Thyroid gland (tissue), 4 donors: ENCODE data around the gene MTA1. TPM values are rescaled to one million over a fixed set of nuclear protein-coding genes. Genes with fewer than 3 reads are reported as not detected.

Experiments used
- DNase-seq, 2 donors: peaks; one replicate each; pipeline ENCODE4 v3.0.0-alpha.2; 2019
- H3K27ac ChIP-seq, 3 donors: fragments of 200-600 bp; sonication (generic); 1 replicate in 2 of 3; 2 replicates in 1 of 3; pipeline ENCODE4 v1.5.1; 2016 to 2019; ENCODE audit warnings: mild to moderate bottlenecking in 1 of 3, moderate library complexity in 1 of 3
- H3K27me3 ChIP-seq: fragments of 200-600 bp; sonication (generic); one replicate; pipeline ENCODE4 v1.5.1; 2019
- H3K36me3 ChIP-seq, 2 donors: fragments of 200-600 bp; sonication (generic); one replicate each; pipeline ENCODE4 v1.5.1; 2016 to 2019
- H3K4me1 ChIP-seq, 2 donors: fragments of 200-600 bp; sonication (generic); one replicate each; pipeline ENCODE4 v1.5.1; 2017 to 2019
- H3K4me3 ChIP-seq, 3 donors: fragments of 200-600 bp; sonication (generic); replicated peaks in 1 of 3; 1 replicate in 2 of 3; 2 replicates in 1 of 3; pipeline ENCODE4 v1.5.1; 2016; ENCODE audit warnings: mild to moderate bottlenecking in 1 of 3
- H3K9me3 ChIP-seq: fragments of 200-600 bp; sonication (generic); one replicate; pipeline ENCODE4 v1.5.1; 2017
- CTCF ChIP-seq, 6 experiments: fragments of 200-600 bp in 3 of 6; fragments of 450-650 bp in 3 of 6; sonication (generic) in 3 of 6; IDR thresholded peaks; one replicate each; pipeline ENCODE4 v1.5.1; 2016 to 2019; ENCODE audit warnings: antibody characterized with exemption in 6 of 6, mild to moderate bottlenecking in 2 of 6, inconsistent platforms in 1 of 6, moderate library complexity in 1 of 6
- POLR2A ChIP-seq, 2 donors: fragments of 450-650 bp; IDR thresholded peaks; one replicate each; pipeline ENCODE4 v1.6.1; 2017; ENCODE audit warnings: antibody characterized with exemption in 2 of 2, mild to moderate bottlenecking in 2 of 2, moderate library complexity in 1 of 2
- WGBS, 2 donors: methylation state at CpG; one replicate each; pipeline ENCODE4 v1.1.5; 2017; 5-methylcytosine and 5-hydroxymethylcytosine counted together
- intact Hi-C: fragments of 100-400 bp; cut with DNase I; formaldehyde crosslinking; loops from one replicate; pipeline ENCODE4 v1.15.1; 2023
- total RNA-seq, 4 donors: library from RNA; depleted of rRNA; stranded (reverse); fragments of >200 nt; gene quantifications; one replicate each; pipeline ENCODE4 v1.2.3, GENCODE V29; 2016

Gene MTA1
- total RNA-seq, 4 donors from 2014 or later: 66.2 to 111 (median 90.0) TPM

DNA sequence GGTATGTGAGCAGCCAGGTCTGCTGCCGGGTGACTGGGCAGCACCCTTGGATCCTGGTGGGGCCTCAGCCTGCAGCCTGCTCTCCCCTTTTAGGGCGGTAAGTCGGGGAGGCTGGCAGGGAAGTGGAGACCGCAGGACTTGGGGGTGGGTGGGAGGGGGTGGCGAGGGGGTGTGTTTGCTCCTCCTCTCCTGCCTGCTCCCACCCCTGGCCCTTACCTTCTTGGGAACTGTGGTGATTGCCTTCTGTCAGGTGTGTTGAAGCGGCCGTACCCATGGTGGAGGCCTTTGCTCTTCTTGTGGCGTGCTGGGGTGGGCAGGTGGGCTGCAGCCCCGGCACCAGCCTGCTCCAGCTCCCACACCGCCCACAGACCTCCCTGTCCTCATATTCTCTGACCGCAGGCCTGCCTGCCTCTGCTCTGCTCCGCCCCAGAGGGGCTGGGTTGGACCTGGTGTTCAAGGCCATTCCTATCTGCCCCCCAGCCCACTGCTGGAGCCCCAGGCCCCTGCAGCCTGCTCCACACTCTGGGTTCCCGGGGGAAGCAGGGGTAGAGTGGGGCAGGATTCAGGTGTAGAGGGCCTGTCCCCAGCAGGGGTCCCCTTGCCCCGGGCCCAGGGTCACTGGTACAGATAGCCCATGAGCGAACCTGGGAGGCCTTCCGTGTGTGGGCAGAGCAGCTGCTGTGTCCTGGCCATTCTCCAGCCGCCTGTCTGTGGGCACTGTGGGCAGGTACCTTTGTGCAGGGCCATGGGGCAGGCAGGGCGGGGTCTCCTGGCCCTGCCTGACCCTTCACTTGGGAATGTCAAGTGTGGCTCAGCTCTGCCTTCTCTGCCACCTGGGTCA is 76.6 kb downstream of the MTA1 start:
- Histone ChIP-seq H3K9me3 (no peaks in the 10 kb centered on the region), H3K36me3 (no peaks in the 10 kb centered on the region), H3K4me3 (no peak overlapping the region), H3K27ac (no peak overlapping the region), H3K27me3 (no peaks in the 10 kb centered on the region), H3K4me1 (peaks cover 5 to 6% of the 10 kb centered on the region in 2 donors)
- DNase-seq: no peak
- TF ChIP-seq POLR2A (IDR thresholded peaks at IDR 0.05) (no peak), CTCF (IDR thresholded peaks at IDR 0.05) (no peak)
- 87 to 96% methylated on average over 5 to 17 of the region's 18 CpGs for WGBS, 2 donors
- intact Hi-C loops: no loop called here

DNA sequence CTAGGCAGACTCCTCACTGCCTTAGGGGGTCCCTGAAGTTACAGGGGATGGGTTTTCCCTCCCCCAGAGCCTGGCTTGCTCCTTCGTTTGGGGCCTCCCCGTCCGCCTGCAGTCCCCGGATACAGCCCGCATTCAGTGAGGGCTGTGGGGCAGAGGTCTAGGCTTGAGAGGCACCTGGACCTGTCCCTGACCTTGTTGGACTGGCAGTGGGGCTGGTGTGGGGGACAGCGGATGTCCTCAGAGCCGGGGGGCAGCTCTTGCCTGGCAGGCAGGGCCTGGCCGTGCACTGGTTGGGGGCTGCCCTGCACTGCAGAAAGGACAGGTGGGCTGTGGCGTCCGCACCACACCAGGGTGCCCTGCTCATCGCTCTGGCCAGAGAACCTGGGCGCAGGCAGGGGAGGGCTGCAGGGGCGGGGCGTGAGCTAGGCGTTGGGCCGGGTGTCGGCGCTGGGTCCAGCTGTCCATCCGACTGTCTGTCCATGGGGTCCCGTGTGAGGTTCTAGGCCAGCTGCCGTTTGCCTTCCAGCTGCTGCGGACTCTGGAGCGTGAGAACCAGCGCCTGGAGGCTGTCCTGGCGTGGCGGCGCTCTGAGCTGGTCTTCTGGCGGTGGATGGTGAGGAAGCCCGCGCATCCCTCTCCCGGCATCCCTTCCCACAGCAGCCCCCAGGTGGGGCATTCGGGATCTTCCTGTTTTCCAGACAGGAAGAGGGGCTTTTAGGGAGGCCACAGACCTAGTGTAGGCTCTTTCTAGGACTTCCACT is 77.4 kb downstream of the MTA1 start:
- TF ChIP-seq POLR2A (IDR thresholded peaks at IDR 0.05) (no peak), CTCF (IDR thresholded peaks at IDR 0.05) (no peak)
- Histone ChIP-seq H3K4me3 (no peak overlapping the region), H3K4me1 (peaks cover 0 to under 1% of the 10 kb centered on the region in 2 donors), H3K9me3 (no peaks in the 10 kb centered on the region), H3K27me3 (no peaks in the 10 kb centered on the region), H3K36me3 (no peaks in the 10 kb centered on the region), H3K27ac (no peak overlapping the region)
- intact Hi-C loops: no loop called here
- 95 to 100% methylated on average over 2 to 23 of the region's 32 CpGs for WGBS, 2 donors
- no peak for DNase-seq

GRCh38 chr14:105497671-105498429 is 78.2 kb downstream of the MTA1 start:
- DNase-seq: no peak
- Histone ChIP-seq H3K27ac (no peak overlapping the region), H3K4me1 (no peaks in the 10 kb centered on the region), H3K4me3 (no peak overlapping the region), H3K36me3 (no peaks in the 10 kb centered on the region), H3K9me3 (no peaks in the 10 kb centered on the region), H3K27me3 (no peaks in the 10 kb centered on the region)
- TF ChIP-seq CTCF (IDR thresholded peaks at IDR 0.05) (no peak), POLR2A (IDR thresholded peaks at IDR 0.05) (no peak)
- intact Hi-C loops: no loop called here
- 91 to 94% methylated on average over 14 to 27 of the region's 31 CpGs for WGBS, 2 donors

DNA sequence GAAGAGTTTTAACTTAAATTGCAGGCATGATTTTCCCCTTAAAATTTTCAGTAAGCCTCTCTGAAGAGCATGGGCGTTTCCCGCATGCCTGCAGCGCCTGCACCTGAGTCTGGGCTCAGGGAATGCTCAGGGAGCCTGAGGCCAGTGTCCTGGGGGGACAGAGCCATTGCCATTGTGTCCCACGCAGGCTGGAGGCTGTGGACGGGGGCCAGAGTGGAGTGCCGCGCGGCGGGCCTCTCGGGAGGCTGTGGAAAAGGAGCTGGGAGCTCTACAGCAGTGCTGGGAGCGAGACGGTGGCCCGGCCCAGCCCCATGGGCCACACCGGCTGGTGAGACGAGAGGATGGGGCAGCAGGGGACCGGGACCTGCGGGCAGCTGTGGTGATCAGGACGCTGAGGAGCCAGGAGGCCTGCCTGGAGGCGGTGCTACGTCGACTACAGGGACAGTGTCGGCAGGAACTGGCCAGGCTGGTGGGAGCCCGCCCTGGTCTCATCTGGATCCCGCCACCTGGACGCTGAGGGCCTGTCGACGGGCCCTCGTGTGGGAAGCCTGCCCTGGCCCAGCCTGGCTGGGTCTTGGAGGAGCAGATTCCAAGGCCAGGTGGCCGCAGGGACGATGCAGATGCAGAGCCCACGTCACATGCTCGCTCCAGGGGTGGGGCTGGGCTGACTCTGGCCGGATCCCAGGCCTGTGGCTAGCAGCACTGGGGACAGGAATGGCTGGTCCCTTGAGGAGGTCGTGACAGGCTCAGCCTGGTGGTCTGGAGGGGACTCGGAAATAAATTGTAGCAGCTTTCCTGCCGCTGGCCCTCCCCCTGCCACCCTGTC is 79.0 kb downstream of the MTA1 start:
- intact Hi-C loops: no loop called here
- no peak overlapping the region for H3K27ac ChIP-seq

More for the DNA sequence above, 79.0 kb downstream of the MTA1 start:
- Histone ChIP-seq H3K9me3 (no peaks in the 10 kb centered on the region), H3K27me3 (no peaks in the 10 kb centered on the region), H3K4me3 (no peak overlapping the region), H3K36me3 (no peaks in the 10 kb centered on the region), H3K4me1 (no peaks in the 10 kb centered on the region)
- TF ChIP-seq CTCF (IDR thresholded peaks at IDR 0.05): no peak
- TF ChIP-seq POLR2A (IDR thresholded peaks at IDR 0.05): no peak
- no peak for DNase-seq
- WGBS, 2 donors: 90 to 94% methylated on average over 22 to 32 of the region's 36 CpGs
